NOMO-1 treated with dmso at 0.1 percent for 144 hours (cell line): ENCODE results near the gene BMP4.

Experiments used
- DNase-seq: peaks from one replicate; lab custom pipeline; 2025; ENCODE audit not compliant: unreplicated experiment; lab: John Stamatoyannopoulos, UW

BMP4 gene

GRCh38 chr14:53967606-53968005 lies 11.0 kb upstream of the BMP4 start:
- DNase-seq: no peak

- no peak for DNase-seq
These were observed 7.6 kb upstream of the BMP4 start for GRCh38 chr14:53964249-53964648.

GRCh38 chr14:53963320-53964227 lies 6.9 kb upstream of the BMP4 start:
- DNase-seq: no peak

GRCh38 chr14:53962953-53963319 lies 6.3 kb upstream of the BMP4 start:
- DNase-seq: no peak

DNA sequence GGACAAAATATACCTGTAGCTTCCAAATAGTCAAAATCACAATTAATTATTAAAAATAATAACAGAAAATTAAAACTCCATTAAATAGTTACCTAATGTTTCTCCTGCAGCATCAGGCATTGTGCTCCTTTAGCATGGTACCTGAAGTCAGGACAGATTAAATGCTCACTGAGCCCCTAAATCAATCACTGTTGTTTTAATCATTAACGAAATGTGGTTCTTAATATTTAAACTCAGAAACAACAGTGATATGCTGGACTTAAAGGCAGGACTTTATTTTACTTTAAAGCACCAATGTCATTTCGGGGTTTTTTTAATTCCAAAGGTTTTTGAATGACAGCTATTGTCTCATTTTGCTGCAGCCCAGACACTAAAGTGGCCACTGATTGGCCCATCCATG lies 2.0 kb upstream of the BMP4 start:
- no peak for DNase-seq

GRCh38 chr14:53957739-53958138 lies 1.1 kb upstream of the BMP4 start:
- DNase-seq: no peak

DNA sequence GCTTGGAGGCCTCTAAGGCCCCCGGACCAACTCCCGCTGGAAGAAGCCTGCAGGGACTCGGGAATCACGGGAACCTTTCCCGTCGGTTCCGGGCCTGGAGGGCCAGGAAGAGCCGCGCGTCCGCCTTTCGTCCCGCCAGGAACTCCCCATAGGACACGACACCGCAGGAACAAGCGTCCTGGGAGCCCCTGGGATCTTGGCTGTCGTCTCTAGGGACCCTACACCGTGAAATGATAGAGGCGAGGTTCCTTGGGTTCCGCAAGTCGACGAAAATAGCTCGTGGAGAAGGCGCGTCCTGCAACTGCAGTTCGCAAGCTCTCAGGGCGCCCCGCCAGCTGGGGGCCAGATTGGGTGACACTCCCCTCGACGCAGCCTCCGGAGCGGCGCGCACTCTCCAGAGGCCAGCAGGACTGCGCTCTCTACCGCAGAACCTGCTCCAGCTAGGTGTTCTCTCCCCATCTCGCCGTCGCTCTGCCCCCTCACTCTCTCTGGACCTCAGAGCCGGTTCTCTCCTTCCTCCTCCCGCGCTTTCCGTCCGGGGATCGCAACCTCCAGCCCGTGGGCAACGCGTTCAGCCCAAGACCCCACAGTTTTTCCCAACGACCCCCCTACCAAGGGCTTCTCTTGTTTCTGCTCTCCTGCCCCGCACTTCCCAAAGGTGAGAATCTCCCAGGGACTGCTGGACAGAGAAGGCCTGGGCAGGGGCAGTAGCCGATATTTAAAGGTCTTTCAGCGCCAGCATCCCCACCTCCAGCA lies 776 bp downstream of the BMP4 start:
- DNase-seq: no peak

DNA sequence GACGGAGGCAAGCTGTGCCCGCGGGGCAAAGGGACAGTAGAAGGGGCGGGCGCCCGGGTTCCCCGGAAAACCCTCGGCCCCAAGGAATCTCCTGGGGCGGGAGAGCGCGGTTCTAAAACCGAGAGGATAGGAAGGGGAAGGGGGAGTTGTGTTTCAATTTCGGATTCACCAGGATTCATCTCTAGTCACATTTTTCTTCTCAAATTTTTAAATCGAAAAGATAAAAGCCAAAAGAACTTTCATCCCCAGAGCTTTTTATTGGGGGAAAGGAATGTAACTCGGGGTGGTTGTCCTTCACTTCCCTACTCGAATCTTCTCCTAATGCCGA lies 1.4 kb downstream of the BMP4 start:
- no peak for DNase-seq

DNA sequence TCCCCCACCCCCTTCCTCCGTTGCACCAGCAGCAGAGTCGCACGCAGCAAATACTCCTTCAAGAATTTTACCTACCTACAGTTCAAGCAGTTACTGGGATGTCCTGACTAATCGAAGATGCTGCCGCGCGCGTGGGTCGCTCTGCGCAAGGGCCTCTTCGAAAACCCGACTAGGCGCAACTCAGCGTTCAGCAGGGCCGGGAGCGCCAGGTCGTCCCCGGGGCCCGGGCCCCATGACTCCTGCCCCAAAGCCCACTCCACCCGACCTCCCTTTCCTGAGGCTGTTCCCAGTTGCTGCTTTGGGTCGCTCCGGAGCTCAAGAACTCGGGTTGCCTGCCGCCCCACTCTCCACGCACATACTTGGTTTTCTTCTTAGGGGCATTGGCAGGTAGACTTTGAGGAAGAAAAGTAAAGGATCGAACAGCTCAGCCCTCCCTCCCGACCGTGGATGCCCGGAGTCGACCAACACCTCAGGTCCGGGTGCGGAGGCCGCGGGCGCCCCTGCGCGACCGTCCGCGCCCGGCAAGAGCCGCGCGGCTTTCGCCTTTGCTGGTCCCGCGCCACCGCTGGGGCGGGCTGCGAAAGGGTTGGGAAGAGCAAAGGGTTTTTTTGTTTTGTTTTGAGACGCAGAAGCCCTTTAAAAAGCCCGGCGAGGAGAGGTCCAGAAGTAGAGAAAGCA lies 1.9 kb downstream of the BMP4 start:
- no peak for DNase-seq

DNA sequence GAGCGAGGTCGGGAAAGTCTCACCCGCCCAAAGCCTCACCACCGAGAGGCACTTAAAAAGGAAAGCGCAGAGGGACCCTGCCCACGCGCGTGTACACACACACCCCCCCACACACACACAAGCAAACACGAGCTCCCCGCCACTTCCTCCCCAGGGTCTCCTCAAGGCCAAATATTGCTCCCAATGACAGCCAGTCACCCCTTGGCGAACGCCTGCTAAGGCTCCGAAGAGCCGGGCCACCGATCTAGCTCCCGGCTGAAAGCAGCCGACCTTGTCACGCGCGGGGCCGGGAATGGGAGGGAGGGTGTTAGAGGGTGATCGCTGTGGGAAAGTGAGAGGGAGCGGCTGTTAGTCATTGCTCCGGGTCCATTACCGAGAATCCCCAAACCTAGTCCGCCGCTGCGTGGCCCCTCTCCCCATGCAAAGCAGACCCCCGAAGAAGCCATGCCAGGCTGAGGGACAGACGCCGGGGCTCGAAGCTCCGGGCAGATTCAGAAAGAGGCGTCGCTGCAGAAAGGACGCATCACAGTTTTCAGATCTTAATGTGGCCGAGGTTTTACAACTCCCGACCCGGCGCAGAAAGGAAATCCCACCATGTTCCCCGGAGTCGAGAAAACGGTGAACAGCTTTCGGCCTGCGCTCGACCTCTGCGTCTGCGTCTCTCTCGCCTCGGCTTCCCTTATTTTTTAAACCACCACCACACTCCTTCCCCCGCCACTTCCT lies 2.6 kb downstream of the BMP4 start:
- peak; percentile 64 for DNase-seq

DNA sequence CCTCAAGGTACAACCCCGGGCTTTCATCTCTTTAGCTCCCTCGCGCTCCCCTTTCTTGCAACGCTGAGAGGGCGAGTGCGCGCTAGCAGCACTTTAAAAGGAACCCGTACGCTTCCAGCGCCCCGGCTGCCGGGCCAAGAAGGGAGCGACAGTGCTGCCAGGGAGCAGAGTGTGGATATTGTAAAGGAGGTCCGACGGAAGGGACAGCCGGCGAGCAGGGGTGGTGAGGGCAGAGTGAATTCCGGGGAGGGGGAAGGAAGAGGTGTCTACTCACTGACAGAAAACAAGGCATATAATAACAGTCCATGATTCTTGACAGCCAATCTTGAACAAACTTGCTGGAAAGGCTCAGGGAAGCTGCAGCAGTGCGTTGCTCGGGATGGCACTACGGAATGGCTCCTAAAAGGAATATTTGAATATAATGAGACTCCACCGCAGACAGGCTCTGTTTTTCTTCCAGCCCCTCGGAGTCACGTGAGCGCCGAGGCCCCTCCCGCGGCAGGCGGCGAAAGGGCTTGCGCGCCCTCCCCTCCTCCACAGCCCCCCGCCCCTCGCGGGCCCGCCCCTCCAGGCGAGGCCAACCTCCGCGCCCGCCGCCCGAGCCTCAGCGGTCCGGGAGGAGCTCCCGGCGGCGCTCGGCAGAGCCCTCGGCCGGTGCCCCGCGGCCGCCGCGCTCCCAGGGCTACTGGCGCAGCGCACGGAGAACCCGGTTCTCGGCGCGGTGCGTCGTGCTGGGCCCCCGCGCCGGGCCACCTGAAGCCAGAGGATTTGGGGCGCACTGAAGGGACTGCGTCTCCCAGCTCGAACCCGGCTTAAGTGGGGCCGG lies 3.4 kb downstream of the BMP4 start:
- DNase-seq: no peak

GRCh38 chr14:53952533-53952932 lies 4.1 kb downstream of the BMP4 start:
- DNase-seq: no peak

DNA sequence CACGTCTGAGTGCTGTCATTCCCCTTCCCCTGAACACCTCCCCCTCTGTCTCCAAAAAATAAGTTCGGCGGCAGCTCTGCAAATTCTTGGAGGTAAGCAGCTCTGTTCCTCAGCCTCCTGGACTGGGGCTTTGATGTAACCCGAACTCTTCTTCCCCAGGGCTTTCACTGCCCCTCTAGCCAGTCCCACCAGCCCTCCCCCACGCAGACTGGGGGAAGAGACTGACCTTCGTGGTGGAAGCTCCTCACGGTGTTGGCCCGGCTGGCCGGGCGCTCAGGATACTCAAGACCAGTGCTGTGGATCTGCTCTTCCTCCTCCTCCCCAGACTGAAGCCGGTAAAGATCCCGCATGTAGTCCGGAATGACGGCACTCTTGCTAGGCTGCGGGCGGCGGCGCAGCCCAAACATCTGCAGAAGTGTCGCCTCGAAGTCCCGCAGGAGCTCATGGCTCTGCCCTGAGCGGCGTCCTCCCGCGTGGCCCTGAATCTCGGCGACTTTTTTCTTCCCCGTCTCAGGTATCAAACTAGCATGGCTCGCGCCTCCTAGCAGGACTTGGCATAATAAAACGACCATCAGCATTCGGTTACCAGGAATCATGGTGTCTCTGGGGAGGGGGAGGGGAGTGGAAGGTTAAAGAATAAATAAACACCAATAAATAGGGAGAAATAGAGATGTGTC lies 4.9 kb downstream of the BMP4 start:
- no peak for DNase-seq

DNA sequence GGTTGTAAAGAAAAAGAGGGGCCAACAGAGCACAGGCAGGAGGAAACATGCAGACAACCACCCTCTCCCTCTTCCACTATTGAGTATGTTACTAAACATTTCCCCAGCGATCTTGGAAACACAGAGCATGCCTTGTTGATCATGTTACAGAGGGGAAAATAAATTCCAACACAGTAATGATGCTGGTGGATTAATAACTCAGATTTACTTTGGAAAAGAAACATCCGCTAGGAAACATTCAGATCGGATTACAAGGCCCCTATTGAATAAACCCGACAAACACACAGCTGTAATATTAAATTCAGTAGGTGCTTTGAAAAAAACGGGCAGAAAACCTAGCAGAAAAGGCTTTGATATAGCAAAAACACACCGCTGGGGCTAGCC lies 5.4 kb downstream of the BMP4 start:
- DNase-seq: no peak

GRCh38 chr14:53950031-53950793 lies 6.4 kb downstream of the BMP4 start:
- DNase-seq: no peak

DNA sequence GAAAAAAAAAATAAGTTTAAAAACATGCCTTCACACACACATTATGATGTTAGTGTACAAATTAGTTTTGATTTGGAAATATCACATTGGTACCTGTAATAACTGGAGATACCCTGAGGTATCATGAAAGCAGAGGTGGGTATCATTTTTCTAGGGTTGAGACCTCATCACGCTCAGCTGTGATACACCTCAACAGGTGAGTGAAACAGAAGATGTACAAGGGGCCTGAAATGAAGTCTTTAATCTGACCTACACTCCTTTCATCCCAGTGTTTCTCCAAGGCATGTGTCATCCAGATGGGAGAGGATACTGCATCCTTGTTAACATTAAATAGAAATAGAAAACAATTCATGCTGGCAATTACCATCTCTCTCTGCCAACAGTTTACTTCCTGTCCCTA lies 7.4 kb downstream of the BMP4 start:
- no peak for DNase-seq

- no peak for DNase-seq
These were observed 8.3 kb downstream of the BMP4 start for GRCh38 chr14:53948205-53948884.

DNA sequence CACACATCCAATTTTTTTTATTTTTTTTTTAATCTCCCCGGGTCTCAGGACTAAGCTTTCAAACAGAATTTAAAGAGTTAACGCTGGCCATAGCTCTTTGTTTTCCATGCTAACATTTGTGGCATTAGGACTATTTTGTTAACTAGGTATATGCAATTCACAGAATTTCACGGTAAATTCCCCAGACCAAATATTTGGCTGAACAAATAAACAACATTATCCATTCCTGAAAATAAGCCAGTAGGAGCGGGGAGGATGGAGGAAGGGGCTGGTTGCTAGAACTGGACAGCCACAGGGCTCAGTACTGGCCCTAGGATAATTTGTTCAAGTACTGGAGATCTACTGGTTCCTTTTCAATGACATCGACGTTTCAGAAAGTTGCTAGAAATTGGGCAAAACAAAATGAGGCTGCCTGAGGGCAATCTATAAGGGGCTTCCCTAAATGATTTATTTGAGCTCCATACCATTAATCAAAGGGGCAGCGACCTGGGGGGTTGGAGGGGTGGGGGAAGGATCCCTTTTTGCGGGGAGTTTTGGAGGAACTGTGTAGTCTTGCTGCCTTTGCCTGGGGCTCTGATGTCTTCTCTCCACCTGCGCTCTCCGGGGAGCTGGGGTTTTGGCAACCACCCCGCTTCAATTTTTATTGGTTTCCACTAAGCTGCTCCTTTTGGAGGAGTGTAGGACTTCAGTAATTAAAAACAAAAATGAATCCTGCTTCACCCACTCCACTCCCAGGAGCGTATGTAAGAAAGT lies 9.0 kb downstream of the BMP4 start:
- no peak for DNase-seq
